ENCODE data around the gene ALS2CL. TPM values are rescaled to one million over a fixed set of nuclear protein-coding genes. Genes with fewer than 3 reads are reported as not detected.
A peak's percentile ranks its signal among the peaks of the same experiment; 100 is the strongest.

Gene ALS2CL
- total and polyA plus RNA-seq, 10 of the 15 experiments (the other 5 are each of a cell fraction or from before 2014, with no cell fraction given): 0.01 to 0.05 TPM; not detected in 8

DNA sequence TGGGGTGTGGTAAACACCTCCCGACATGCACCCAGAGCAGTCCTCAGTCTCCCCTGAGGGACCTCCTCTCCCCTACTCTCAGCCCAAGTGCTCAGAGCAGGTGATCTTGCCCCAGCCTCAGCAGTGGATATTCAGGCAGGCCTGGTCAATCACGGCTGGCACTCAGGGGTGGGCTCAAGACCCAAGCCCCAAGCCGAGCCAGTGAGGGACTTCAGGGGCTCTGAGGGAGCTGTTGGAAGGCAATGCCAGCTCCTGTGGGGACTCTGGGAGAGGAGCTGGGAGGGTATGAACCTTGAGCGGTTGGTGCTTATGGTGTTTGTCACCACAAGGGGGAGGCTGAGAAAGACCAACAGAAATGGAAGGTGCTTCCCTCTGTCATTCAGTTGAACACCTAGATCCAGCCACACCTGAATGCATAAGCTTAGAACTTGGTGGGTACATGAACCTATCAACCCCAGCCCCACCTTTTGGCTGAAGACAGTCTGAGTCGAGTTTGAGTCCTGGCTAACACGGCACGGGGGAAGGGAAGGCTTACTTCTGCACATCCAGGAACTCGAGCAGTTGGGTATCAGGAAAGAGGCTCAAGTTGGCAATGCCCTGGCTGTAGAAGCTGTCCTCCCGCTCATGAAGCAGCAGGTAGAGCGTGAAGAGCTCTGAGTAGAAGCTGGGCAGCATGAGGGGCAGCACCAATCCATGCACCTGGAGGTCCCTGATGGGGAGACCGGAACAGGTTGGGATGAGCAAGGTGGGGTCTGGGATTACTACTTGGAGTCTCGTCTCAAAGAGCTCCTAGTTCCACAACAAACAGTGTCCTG, 19.2 kb downstream of the ALS2CL start:
- H4K20me1 ChIP-seq (ENCODE audit: control insufficient read depth, insufficient read depth): no peaks in the 10 kb centered on the region
- ATAC-seq: peak; percentile 44; the same call in 2 of the 3 replicates
- POLR2A ChIA-PET: interaction anchor here (0.6 kb wide), 1 partner anchor 748 kb away, joined by 3 read pairs; no protein-coding TSS in a partner anchor
- no peak for DNase-seq (ENCODE audit: low read depth, low spot score)
- no peak for TF ChIP-seq TAF1 (IDR thresholded peaks at IDR 0.05; ENCODE audit: borderline replicate concordance, low read depth, low read length)
- TF ChIP-seq RELA (IDR thresholded peaks at IDR 0.05; ENCODE audit: borderline replicate concordance, partially characterized antibody): no peak
- no peak for TF ChIP-seq REST (IDR thresholded peaks at IDR 0.05; ENCODE audit: low read depth, low read length)
- TF ChIP-seq CTCF (IDR thresholded peaks at IDR 0.05 in 2 of 3, conservative IDR thresholded peaks at IDR 0.05 in 1 of 3; ENCODE audit: control insufficient read depth in 2 of 3, extremely low read depth in 1 of 3, insufficient read depth in 1 of 3, low read depth in 3 of 3, low read length in 3 of 3): peak in 2 of 3 experiments; percentile 19 to 38; a peak in 2 of 6 replicates
- TF ChIP-seq, protein P1, sequence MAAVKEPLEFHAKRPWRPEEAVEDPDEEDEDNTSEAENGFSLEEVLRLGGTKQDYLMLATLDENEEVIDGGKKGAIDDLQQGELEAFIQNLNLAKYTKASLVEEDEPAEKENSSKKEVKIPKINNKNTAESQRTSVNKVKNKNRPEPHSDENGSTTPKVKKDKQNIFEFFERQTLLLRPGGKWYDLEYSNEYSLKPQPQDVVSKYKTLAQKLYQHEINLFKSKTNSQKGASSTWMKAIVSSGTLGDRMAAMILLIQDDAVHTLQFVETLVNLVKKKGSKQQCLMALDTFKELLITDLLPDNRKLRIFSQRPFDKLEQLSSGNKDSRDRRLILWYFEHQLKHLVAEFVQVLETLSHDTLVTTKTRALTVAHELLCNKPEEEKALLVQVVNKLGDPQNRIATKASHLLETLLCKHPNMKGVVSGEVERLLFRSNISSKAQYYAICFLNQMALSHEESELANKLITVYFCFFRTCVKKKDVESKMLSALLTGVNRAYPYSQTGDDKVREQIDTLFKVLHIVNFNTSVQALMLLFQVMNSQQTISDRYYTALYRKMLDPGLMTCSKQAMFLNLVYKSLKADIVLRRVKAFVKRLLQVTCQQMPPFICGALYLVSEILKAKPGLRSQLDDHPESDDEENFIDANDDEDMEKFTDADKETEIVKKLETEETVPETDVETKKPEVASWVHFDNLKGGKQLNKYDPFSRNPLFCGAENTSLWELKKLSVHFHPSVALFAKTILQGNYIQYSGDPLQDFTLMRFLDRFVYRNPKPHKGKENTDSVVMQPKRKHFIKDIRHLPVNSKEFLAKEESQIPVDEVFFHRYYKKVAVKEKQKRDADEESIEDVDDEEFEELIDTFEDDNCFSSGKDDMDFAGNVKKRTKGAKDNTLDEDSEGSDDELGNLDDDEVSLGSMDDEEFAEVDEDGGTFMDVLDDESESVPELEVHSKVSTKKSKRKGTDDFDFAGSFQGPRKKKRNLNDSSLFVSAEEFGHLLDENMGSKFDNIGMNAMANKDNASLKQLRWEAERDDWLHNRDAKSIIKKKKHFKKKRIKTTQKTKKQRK (IDR thresholded peaks at IDR 0.05; ENCODE audit: low read depth, low read length): no peak
- H3K27ac ChIP-seq (ENCODE audit: control insufficient read depth, insufficient read depth): no peak overlapping the region
- no peak overlapping the region for H3K9ac ChIP-seq (ENCODE audit: control insufficient read depth, insufficient read depth, low read length)
- CTCF ChIA-PET: interaction anchor here (0.7 to 2.0 kb wide), 3 partner anchors 8 to 186 kb away, joined by 3 to 8 read pairs (median 3); no protein-coding TSS in a partner anchor
- no peaks in the 10 kb centered on the region for H3K4me1 ChIP-seq (ENCODE audit: control insufficient read depth, insufficient read depth, low read length)
- no peaks in the 10 kb centered on the region for H3K27me3 ChIP-seq (replicated peaks in 1 of 2; ENCODE audit: control insufficient read depth in 2 of 2, insufficient read depth in 2 of 2, low read length in 1 of 2)
- WGBS (ENCODE audit: insufficient coverage, insufficient replicate concordance, low lambda C conversion rate, missing lambda C conversion rate): 30% methylated on average over 12 of the region's 12 CpGs
- SMC1A ChIA-PET (ENCODE audit: uncharacterized antibody, unreplicated experiment): interaction anchor here (1.0 kb wide), 1 partner anchor 173 kb away, joined by 3 read pairs; no protein-coding TSS in a partner anchor
- in situ Hi-C loops (cut with MboI): no loop called here
- no TSS peak for BruUV-seq (replicated peaks)
- H3K79me2 ChIP-seq (ENCODE audit: control insufficient read depth, insufficient read depth, low read length): no peaks in the 10 kb centered on the region
- no peaks in the 10 kb centered on the region for H3K36me3 ChIP-seq (ENCODE audit: control insufficient read depth in 2 of 2, insufficient read depth in 2 of 2, low read length in 1 of 2)
- no peak overlapping the region for H3K4me3 ChIP-seq
- intact Hi-C loops (cut with micrococcal nuclease; ENCODE audit: unreplicated experiment): no loop called here
- no peak for FAIRE-seq
- RAD21 ChIA-PET (ENCODE audit: unreplicated experiment): no interaction called here
- H2AFZ ChIP-seq (ENCODE audit: control insufficient read depth, low read depth, low read length): no peak overlapping the region
- no peak overlapping the region for H3K4me2 ChIP-seq (ENCODE audit: control insufficient read depth, insufficient read depth)
- no peaks in the 10 kb centered on the region for H3K9me3 ChIP-seq (replicated peaks; ENCODE audit: control insufficient read depth, insufficient read depth, low read length)
